Right atrium auricular region (tissue), 2 donors: ENCODE data around the gene KCNMA1. TPM values are rescaled to one million over a fixed set of nuclear protein-coding genes. Genes with fewer than 3 reads are reported as not detected.

Experiments
- DNase-seq: peaks from one replicate; pipeline ENCODE4 v3.0.0-alpha.2; 2019; ENCODE audit warnings: low spot score
- H3K27ac ChIP-seq, 2 donors: fragments of 200-600 bp; sonication (generic); 1 replicate in 1 of 2; 2 replicates in 1 of 2; pipeline ENCODE4 v1.5.1; 2016 to 2019
- H3K27me3 ChIP-seq, 2 donors: fragments of 200-600 bp; sonication (generic); one replicate each; pipeline versions ENCODE4 v1.5.1 to v1.6.0; 2017 to 2019
- H3K36me3 ChIP-seq: fragments of 200-600 bp; sonication (generic); one replicate; pipeline ENCODE4 v1.5.1; 2016
- H3K4me1 ChIP-seq, 2 donors: fragments of 200-600 bp; sonication (generic); one replicate each; pipeline versions ENCODE4 v1.5.1 to v1.6.0; 2017 to 2019
- H3K4me3 ChIP-seq, 2 donors: fragments of 200-600 bp; sonication (generic); 1 replicate in 1 of 2; 2 replicates in 1 of 2; pipeline ENCODE4 v1.5.1; 2017 to 2019; ENCODE audit warnings: mild to moderate bottlenecking in 1 of 2, moderate library complexity in 1 of 2
- H3K9me3 ChIP-seq, 2 donors: fragments of 200-600 bp; sonication (generic); one replicate each; pipeline ENCODE4 v1.5.1; 2019
- CTCF ChIP-seq, 2 donors: fragments of 200-600 bp; sonication (generic); IDR thresholded peaks; one replicate each; pipeline ENCODE4 v1.5.1; 2019; ENCODE audit warnings: antibody characterized with exemption in 2 of 2
- total RNA-seq, 2 donors: library from RNA; depleted of rRNA; stranded (reverse); fragments of >200 nt; gene quantifications; one replicate each; pipeline ENCODE4 v1.1.0, GENCODE V29; 2016

Gene KCNMA1
- total RNA-seq, 2 donors from 2014 or later, result 2.3 to 3.5 TPM

GRCh38 chr10:77583527-77583926 is 54.1 kb downstream of the KCNMA1 start:
- Histone ChIP-seq H3K36me3 (no peaks in the 10 kb centered on the region), H3K27ac (no peak overlapping the region), H3K4me3 (no peak overlapping the region), H3K9me3 (no peaks in the 10 kb centered on the region), H3K4me1 (peaks cover 0 to 5% of the 10 kb centered on the region in 2 donors), H3K27me3 (no peaks in the 10 kb centered on the region)
- no peak for DNase-seq
- no peak for TF ChIP-seq CTCF (IDR thresholded peaks at IDR 0.05)

- Histone ChIP-seq H3K27ac (no peak overlapping the region), H3K36me3 (no peaks in the 10 kb centered on the region), H3K4me1 (peaks cover 0 to 12% of the 10 kb centered on the region in 2 donors), H3K27me3 (no peaks in the 10 kb centered on the region), H3K4me3 (no peak overlapping the region), H3K9me3 (no peaks in the 10 kb centered on the region)
- no peak for DNase-seq
- TF ChIP-seq CTCF (IDR thresholded peaks at IDR 0.05), result no peak
These were observed 54.9 kb downstream of the KCNMA1 start for GRCh38 chr10:77582710-77583115.

- no peaks in the 10 kb centered on the region for H3K27me3 ChIP-seq
- H3K27ac ChIP-seq, result no peak overlapping the region
- peaks cover 0 to 14% of the 10 kb centered on the region in 2 donors for H3K4me1 ChIP-seq
These were observed 55.9 kb downstream of the KCNMA1 start for GRCh38 chr10:77581738-77582137.

GRCh38 chr10:77580482-77580881 is 57.1 kb downstream of the KCNMA1 start:
- peaks cover 0 to 14% of the 10 kb centered on the region in 2 donors for H3K4me1 ChIP-seq
- no peak for TF ChIP-seq CTCF (IDR thresholded peaks at IDR 0.05)
- H3K9me3 ChIP-seq, result no peaks in the 10 kb centered on the region

More at GRCh38 chr10:77581738-77582137, 55.9 kb downstream of the KCNMA1 start:
- no peak overlapping the region for H3K4me3 ChIP-seq
- H3K36me3 ChIP-seq, result no peaks in the 10 kb centered on the region
- DNase-seq, result no peak
- TF ChIP-seq CTCF (IDR thresholded peaks at IDR 0.05), result no peak
- H3K9me3 ChIP-seq, result no peaks in the 10 kb centered on the region

GRCh38 chr10:77578583-77579227 is 58.9 kb downstream of the KCNMA1 start:
- H3K27ac ChIP-seq, result no peak overlapping the region
- no peaks in the 10 kb centered on the region for H3K9me3 ChIP-seq
- no peaks in the 10 kb centered on the region for H3K36me3 ChIP-seq
- no peak overlapping the region for H3K4me3 ChIP-seq
- no peaks in the 10 kb centered on the region for H3K27me3 ChIP-seq
- TF ChIP-seq CTCF (IDR thresholded peaks at IDR 0.05), result no peak
- DNase-seq, result no peak
- peaks cover 0 to 14% of the 10 kb centered on the region in 2 donors for H3K4me1 ChIP-seq

More at GRCh38 chr10:77580482-77580881, 57.1 kb downstream of the KCNMA1 start:
- no peak overlapping the region for H3K27ac ChIP-seq
- no peaks in the 10 kb centered on the region for H3K36me3 ChIP-seq
- no peak overlapping the region for H3K4me3 ChIP-seq
- DNase-seq, result no peak
- no peaks in the 10 kb centered on the region for H3K27me3 ChIP-seq
